Ovary (tissue), 9 donors: ENCODE measurements around the gene PRKCI. TPM values are rescaled to one million over a fixed set of nuclear protein-coding genes. Genes with fewer than 3 reads are reported as not detected.

Experiments
- DNase-seq, 5 donors: peaks; one replicate each; pipeline ENCODE4 v3.0.0-alpha.2; 2019 to 2020
- H3K27ac ChIP-seq, 2 donors: fragments of 200-600 bp; one replicate each; pipeline versions ENCODE4 v1.5.1 to v1.8.0; 2019 to 2022
- H3K27me3 ChIP-seq: fragments of 200-600 bp; one replicate; pipeline ENCODE4 v1.8.0; 2022
- H3K36me3 ChIP-seq: fragments of 200-600 bp; sonication (generic); one replicate; pipeline ENCODE4 v1.5.1; 2019
- H3K4me1 ChIP-seq: one replicate; pipeline ENCODE4 v1.8.1; 2013; ENCODE audit warnings: mild to moderate bottlenecking, moderate library complexity; ENCODE audit not compliant: insufficient read depth
- H3K4me3 ChIP-seq: fragments of 200-600 bp; sonication (generic); one replicate; pipeline ENCODE4 v1.5.1; 2017
- H3K9me3 ChIP-seq, 2 donors: fragments of 200-600 bp in 1 of 2; sonication (generic) in 1 of 2; one replicate each; pipeline versions ENCODE4 v1.5.1 to v1.8.1; 2013 to 2019; ENCODE audit warnings: mild to moderate bottlenecking in 1 of 2, moderate library complexity in 1 of 2
- EP300 ChIP-seq: sonication (generic); formaldehyde crosslinking; IDR thresholded peaks from one replicate; pipeline ENCODE4 v1.6.1; 2017; ENCODE audit warnings: antibody characterized with exemption
- POLR2A ChIP-seq: fragments of 450-650 bp; IDR thresholded peaks from one replicate; pipeline ENCODE4 v1.6.1; 2017; ENCODE audit warnings: antibody characterized with exemption, mild to moderate bottlenecking, moderate library complexity
- WGBS, 3 donors: extraction: QIAGEN DNeasy Blood & Tissue Kit in 1 of 3; methylation state at CpG; one replicate each; pipeline versions ENCODE4 v1.1.5 to v1.1.7; 2013 to 2017; 5-methylcytosine and 5-hydroxymethylcytosine counted together
- intact Hi-C, 4 donors: fragments of 100-400 bp; cut with DNase I; formaldehyde crosslinking; loops; one replicate each; pipeline versions ENCODE4 v1.11.0 to v1.15.1; 2022 to 2023
- polyA plus RNA-seq, 2 donors: library from polyadenylated mRNA; stranded (reverse); fragments of 200-250 nt in 1 of 2; fragments of 350-450 nt in 1 of 2; fragmentation: Illumina TruSeq in 1 of 2; extraction: RNeasy Lipid Tissue Mini Kit (QIAGEN cat#74804) in 1 of 2; gene quantifications; one replicate each; pipeline ENCODE4 v1.2.3, GENCODE V29; 2013 to 2014
- total RNA-seq, 7 donors: library from RNA; depleted of rRNA in 2 of 7; stranded (reverse); fragments of >200 nt in 2 of 7; fragmentation: NEBNext Ultra II Directional in 3 of 7; extraction: Animal tissue kit (Norgen Biotek cat#: 25700) in 3 of 7; gene quantifications; one replicate each; pipeline versions ENCODE4 v1.1.0 to v1.2.4, GENCODE V29; 2016 to 2023
- TF ChIP-seq, protein P1 (sequence below), 3 donors: fragments of 450-650 bp in 2 of 3; fragments of 200-600 bp in 1 of 3; IDR thresholded peaks; one replicate each; pipeline versions ENCODE4 v1.5.1 to v1.8.0; 2016 to 2022; ENCODE audit warnings: antibody characterized with exemption in 3 of 3, mild to moderate bottlenecking in 1 of 3
- donor health status: DM: no; HTN: no; CAD: no; lungs with moderate emphysema.
- donor health status: DM: no; HTN: no; CAD: no.
- donor health status: Bipolar disorder and iron deficiency.
- donor health status: DM: yes; HTN: yes; CAD: no.
- donor health status: DM: no; HTN: no; CAD: no.
- donor health status: DM: yes; HTN: yes; CAD: no.

The PRKCI gene
- total and polyA plus RNA-seq, 9 donors, result 15.5 to 62.4 (median 36.1) TPM

GRCh38 chr3:170302008-170302407 is 79.8 kb downstream of the PRKCI start:
- Histone ChIP-seq H3K27me3 (no peaks in the 10 kb centered on the region), H3K27ac (no peak overlapping the region), H3K9me3 (no peaks in the 10 kb centered on the region), H3K4me1 (no peaks in the 10 kb centered on the region), H3K36me3 (no peaks in the 10 kb centered on the region), H3K4me3 (no peak overlapping the region)
- no peak for DNase-seq
- WGBS, 3 donors, result 97 to 100% (median 98%) methylated on average over 1 of the region's 1 CpG
- intact Hi-C loops, result no loop called here
- no peak for TF ChIP-seq POLR2A
- TF ChIP-seq, protein P1, sequence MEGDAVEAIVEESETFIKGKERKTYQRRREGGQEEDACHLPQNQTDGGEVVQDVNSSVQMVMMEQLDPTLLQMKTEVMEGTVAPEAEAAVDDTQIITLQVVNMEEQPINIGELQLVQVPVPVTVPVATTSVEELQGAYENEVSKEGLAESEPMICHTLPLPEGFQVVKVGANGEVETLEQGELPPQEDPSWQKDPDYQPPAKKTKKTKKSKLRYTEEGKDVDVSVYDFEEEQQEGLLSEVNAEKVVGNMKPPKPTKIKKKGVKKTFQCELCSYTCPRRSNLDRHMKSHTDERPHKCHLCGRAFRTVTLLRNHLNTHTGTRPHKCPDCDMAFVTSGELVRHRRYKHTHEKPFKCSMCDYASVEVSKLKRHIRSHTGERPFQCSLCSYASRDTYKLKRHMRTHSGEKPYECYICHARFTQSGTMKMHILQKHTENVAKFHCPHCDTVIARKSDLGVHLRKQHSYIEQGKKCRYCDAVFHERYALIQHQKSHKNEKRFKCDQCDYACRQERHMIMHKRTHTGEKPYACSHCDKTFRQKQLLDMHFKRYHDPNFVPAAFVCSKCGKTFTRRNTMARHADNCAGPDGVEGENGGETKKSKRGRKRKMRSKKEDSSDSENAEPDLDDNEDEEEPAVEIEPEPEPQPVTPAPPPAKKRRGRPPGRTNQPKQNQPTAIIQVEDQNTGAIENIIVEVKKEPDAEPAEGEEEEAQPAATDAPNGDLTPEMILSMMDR (IDR thresholded peaks at IDR 0.05), result no peak
- TF ChIP-seq EP300, result no peak

- no peak overlapping the region for H3K27ac ChIP-seq
- peaks cover 1% of the 10 kb centered on the region for H3K4me1 ChIP-seq
- no peaks in the 10 kb centered on the region for H3K27me3 ChIP-seq
- no peaks in the 10 kb centered on the region for H3K36me3 ChIP-seq
- TF ChIP-seq, protein P1 (IDR thresholded peaks at IDR 0.05), result no peak
- TF ChIP-seq EP300 (no peak), POLR2A (no peak)
- DNase-seq, result no peak
- H3K9me3 ChIP-seq, result no peaks in the 10 kb centered on the region
- H3K4me3 ChIP-seq, result no peak overlapping the region
- 96 to 99% (median 98%) methylated on average over 2 of the region's 2 CpGs for WGBS, 3 donors
- intact Hi-C loops, result no loop called here
These were observed 83.8 kb downstream of the PRKCI start for GRCh38 chr3:170306015-170306414.

GRCh38 chr3:170307671-170308405 is 85.6 kb downstream of the PRKCI start:
- 86 to 92% (median 90%) methylated on average over 11 of the region's 11 CpGs for WGBS, 3 donors
- peaks cover 1% of the 10 kb centered on the region for H3K4me1 ChIP-seq
- no peak for DNase-seq

DNA sequence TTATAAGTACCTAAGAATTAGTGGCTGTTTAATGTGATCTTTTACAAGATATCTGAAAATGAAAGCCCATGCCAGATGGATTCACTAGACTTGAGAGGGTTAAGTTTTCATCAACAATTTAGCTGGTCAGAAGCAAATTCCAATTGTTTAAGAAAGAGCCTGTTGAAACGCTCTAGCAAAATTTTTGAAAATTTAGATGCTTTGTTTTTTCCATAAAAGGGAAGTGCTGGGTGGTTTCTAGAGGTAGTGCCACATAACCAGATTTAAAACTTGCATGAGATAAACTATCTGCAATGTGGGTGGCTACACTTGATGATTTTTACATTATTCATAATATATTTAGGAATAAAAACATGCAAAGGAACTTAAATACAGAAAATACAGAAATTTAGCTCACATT is 86.8 kb downstream of the PRKCI start:
- no peaks in the 10 kb centered on the region for H3K27me3 ChIP-seq
- TF ChIP-seq EP300 (no peak), POLR2A (no peak)
- TF ChIP-seq, protein P1 (IDR thresholded peaks at IDR 0.05), result no peak
- no peak overlapping the region for H3K4me3 ChIP-seq
- 8 to 24% (median 10%) methylated on average over 1 of the region's 1 CpG for WGBS, 3 donors
- H3K4me1 ChIP-seq, result peaks cover 1% of the 10 kb centered on the region
- H3K9me3 ChIP-seq, result no peaks in the 10 kb centered on the region
- no peak for DNase-seq
- H3K27ac ChIP-seq, result no peak overlapping the region
- H3K36me3 ChIP-seq, result no peaks in the 10 kb centered on the region
- intact Hi-C loops, result no loop called here

More at GRCh38 chr3:170307671-170308405, 85.6 kb downstream of the PRKCI start:
- no peak for TF ChIP-seq POLR2A
- TF ChIP-seq, protein P1 (IDR thresholded peaks at IDR 0.05), result no peak
- TF ChIP-seq EP300, result no peak
- H3K36me3 ChIP-seq, result no peaks in the 10 kb centered on the region
- no peak overlapping the region for H3K27ac ChIP-seq
- H3K27me3 ChIP-seq, result no peaks in the 10 kb centered on the region
- intact Hi-C loops, result no loop called here
- no peaks in the 10 kb centered on the region for H3K9me3 ChIP-seq
- no peak overlapping the region for H3K4me3 ChIP-seq
